ENCODE measurements around the gene CLRN2.

GRCh38 chr4:17492058-17492741, 22.8 kb upstream of the CLRN2 start:
- TF ChIP-seq POLR2A (IDR thresholded peaks at IDR 0.05): no peak
- no peak for TF ChIP-seq CTCF (IDR thresholded peaks at IDR 0.05 in 8 of 11, conservative IDR thresholded peaks at IDR 0.05 in 3 of 11)

All from spleen (tissue), 7 donors.